IMR-90 (cell line): ENCODE results near the gene TATDN2.

Experiments used
- CTCF ChIP-seq: conservative IDR thresholded peaks from 2 replicates; pipeline ENCODE4 v1.5.1; 2012; ENCODE audit warnings: mild to moderate bottlenecking, low read depth, low read length, improper control_type of control experiment
- FOS ChIP-seq: fragments of 150-350 bp; IDR thresholded peaks from 2 replicates; pipeline ENCODE4 v1.6.1; 2016; ENCODE audit warnings: low read depth, low read length
- MXI1 ChIP-seq: IDR thresholded peaks from 2 replicates; pipeline ENCODE4 v1.6.1; 2012; ENCODE audit warnings: low read depth, mild to moderate bottlenecking, low read length, moderate library complexity, borderline replicate concordance

DNA sequence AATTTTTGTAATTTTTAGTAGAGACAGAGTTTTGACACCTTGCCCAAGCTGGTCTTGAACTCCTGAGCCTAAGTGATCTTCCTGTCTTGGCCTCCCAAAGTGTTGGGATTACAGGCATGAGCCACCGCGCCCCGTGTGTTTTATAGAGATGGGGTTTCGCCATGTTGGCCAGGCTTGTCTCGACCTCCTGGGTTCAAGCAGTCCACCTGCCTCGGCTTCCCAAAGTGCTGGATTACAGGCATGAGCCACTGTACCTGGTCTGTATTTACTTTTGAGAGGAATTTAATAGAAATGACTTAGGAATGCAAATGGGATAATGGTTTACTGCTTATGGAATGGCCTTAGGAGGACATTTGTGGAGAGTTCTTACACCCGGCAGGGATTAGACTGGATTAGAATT is 10.8 kb downstream of the TATDN2 start:
- TF ChIP-seq CTCF (no peak), FOS (no peak), MXI1 (no peak)
